Measurements from ENCODE around the gene HOXA1. TPM values are rescaled to one million over a fixed set of nuclear protein-coding genes. Genes with fewer than 3 reads are reported as not detected.
A peak's percentile ranks its signal among the peaks of the same experiment; 100 is the strongest.

Gene HOXA1
- total RNA-seq, 4 donors from 2014 or later = 0.16 to 0.36 TPM; not detected in 2

DNA sequence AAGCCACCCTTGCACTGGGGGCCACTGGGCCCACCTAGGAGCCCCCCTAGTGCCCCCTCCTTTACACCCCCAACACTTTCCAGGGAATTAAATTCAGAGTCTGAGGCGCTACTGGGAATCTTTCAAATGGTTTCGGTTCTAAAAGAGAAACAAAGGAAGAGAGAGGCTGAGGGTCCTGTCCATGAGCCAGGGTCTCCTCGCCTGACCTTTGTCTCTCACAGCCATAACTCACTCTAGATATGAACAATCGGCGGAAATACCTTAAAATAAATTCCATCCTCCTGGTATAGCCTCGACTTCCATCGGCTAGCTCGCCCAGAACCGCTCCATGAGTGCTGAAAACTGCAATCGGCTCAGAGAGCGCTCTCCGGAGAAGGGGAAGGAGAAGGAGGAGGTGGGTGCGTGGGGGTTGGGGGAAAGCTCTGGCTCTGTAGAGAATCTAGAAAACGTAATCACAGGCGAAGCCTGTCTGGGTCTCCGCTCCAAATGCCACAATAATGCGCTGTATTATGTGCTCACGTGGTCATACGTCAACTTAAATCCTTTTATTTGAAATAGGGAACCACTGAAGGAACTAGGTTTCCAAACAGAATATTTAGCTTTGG lies 22.2 kb upstream of the HOXA1 start:
- Histone ChIP-seq H3K36me3 (no peaks in the 10 kb centered on the region), H3K4me3 (peak overlapping the region; percentile 12 to 39 (median 24)), H3K9me3 (no peaks in the 10 kb centered on the region), H3K27ac (peak overlapping the region; percentile 46 to 85 (median 67)), H3K27me3 (no peaks in the 10 kb centered on the region), H3K4me1 (peaks cover 7 to 23% of the 10 kb centered on the region in 2 donors)
- ATAC-seq (peak in 1 of 2 donors; percentile 36), DNase-seq (no peak)
- in situ Hi-C loops (cut with MboI; ENCODE audit: low sequenced_read_pairs in 4 of 4) (no loop called here), intact Hi-C loops (cut with DNase I; ENCODE audit: low total_unique reads) (no loop called here)
- TF ChIP-seq, protein P1, sequence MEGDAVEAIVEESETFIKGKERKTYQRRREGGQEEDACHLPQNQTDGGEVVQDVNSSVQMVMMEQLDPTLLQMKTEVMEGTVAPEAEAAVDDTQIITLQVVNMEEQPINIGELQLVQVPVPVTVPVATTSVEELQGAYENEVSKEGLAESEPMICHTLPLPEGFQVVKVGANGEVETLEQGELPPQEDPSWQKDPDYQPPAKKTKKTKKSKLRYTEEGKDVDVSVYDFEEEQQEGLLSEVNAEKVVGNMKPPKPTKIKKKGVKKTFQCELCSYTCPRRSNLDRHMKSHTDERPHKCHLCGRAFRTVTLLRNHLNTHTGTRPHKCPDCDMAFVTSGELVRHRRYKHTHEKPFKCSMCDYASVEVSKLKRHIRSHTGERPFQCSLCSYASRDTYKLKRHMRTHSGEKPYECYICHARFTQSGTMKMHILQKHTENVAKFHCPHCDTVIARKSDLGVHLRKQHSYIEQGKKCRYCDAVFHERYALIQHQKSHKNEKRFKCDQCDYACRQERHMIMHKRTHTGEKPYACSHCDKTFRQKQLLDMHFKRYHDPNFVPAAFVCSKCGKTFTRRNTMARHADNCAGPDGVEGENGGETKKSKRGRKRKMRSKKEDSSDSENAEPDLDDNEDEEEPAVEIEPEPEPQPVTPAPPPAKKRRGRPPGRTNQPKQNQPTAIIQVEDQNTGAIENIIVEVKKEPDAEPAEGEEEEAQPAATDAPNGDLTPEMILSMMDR (IDR thresholded peaks at IDR 0.05 in 4 of 5, conservative IDR thresholded peaks at IDR 0.05 in 1 of 5) = no peak

DNA sequence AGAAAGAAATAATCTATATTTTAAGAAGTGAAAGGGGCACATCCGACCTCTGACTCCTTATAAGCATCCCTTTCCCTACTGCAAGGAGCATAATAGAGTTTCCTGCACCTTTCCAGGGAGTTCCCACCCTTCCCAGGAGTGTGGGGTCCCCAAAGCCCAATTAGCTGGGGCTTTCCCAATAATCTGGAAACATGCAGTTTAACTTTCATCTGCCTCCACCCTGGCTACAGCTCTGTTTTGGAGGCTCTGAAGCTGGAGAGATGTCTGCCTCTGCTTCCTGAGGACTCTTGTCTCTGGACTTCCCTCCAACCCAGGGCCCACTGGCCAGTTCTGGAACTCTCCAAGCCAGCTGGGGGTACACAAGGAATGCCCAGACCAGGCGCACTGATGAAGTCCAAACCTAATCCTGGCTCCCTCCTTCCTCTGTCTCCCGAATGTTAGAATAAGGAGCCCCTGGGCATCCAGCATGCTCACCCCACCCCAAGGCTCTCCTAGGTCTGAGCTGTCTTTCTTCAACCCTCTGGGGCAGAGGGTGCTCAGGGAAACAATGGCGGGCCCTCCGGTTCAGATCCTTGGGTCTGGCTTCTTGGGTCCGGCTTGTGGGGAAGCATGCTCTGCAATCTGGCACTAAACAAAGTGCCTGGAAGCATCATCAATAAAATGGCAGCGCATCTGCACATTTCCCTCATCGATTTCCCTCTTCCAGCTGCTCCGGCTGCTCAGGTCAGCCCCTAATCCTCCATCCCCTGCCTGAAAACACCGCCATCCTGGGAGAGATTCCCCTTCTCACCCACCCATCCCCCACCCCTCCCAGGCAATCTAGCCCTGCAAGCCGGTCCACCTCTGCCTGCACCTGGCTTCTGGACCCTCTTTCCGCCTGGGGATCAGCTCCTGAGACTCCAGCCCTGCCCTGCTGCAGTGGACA lies 21.4 kb upstream of the HOXA1 start:
- Histone ChIP-seq H3K9me3 (no peaks in the 10 kb centered on the region), H3K4me3 (peak overlapping the region; percentile 12 to 39 (median 24)), H3K4me1 (peaks cover 10 to 31% of the 10 kb centered on the region in 2 donors), H3K27me3 (no peaks in the 10 kb centered on the region), H3K36me3 (no peaks in the 10 kb centered on the region), H3K27ac (peak overlapping the region; percentile 46 to 85 (median 67))
- intact Hi-C loops (cut with DNase I; ENCODE audit: low total_unique reads) (no loop called here), in situ Hi-C loops (cut with MboI; ENCODE audit: low sequenced_read_pairs in 4 of 4) (no loop called here)
- ATAC-seq (no peak), DNase-seq (no peak)
- no peak for TF ChIP-seq POLR2A (IDR thresholded peaks at IDR 0.05)
- TF ChIP-seq, protein P1 (IDR thresholded peaks at IDR 0.05 in 4 of 5, conservative IDR thresholded peaks at IDR 0.05 in 1 of 5) = no peak

DNA sequence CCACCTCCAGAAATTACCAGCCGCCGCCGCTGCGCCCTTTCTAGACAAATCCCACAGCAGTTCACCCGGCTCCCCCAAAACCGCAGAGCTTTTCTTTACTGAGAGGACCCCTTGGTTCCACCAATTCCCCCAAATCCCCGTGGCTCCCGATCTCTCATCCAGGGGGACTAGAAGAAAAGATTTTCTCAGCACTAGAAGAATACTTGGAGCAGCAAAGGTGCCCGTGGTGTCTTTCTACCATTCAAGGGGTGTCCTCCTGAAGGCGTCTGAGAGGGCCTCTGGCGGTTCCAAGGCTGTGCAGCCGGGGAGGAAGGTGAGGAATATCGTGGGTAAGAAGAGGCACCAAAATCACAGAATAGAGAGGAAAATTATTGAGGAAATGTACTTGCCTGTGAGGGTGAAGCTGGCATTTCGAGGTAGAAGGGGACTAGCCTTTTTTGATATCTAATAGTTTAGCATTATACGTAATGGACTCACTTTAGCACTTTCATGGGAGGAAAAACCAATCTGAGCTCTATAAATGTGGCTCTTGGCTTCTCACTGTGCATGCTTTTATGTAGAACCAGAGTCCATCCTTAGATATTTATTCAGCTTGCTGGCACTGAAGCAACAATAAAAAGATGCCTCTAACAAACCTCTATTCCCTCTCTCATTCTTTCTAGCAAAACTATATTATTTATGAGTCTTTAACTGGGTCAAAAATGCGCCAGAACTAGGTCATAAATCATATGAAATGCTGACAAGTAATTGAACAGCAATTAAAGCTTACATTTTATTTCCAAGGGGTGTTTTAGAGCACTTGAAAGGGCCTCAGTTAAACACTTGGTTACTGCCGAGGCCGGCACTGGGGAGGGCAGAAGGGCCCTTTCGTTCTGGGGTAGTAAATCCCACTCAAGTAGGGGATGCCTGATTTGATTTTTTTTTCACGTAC lies 20.5 kb upstream of the HOXA1 start:
- peak overlapping the region; percentile 55 to 87 (median 82) for H3K27ac ChIP-seq
- ATAC-seq (no peak), DNase-seq (no peak)
- intact Hi-C loops (cut with DNase I; ENCODE audit: low total_unique reads) = no loop called here
- H3K9me3 ChIP-seq = no peaks in the 10 kb centered on the region
- TF ChIP-seq, protein P1 (IDR thresholded peaks at IDR 0.05 in 4 of 5, conservative IDR thresholded peaks at IDR 0.05 in 1 of 5) = no peak
- no peak for TF ChIP-seq POLR2A (IDR thresholded peaks at IDR 0.05)
- H3K4me3 ChIP-seq = peak overlapping the region in 3 of 4 donors; percentile 22 to 43 (median 36)
- in situ Hi-C loops (cut with MboI; ENCODE audit: low sequenced_read_pairs in 4 of 4) = no loop called here
- no peaks in the 10 kb centered on the region for H3K36me3 ChIP-seq
- H3K4me1 ChIP-seq = peaks cover 19 to 38% of the 10 kb centered on the region in 2 donors
- H3K27me3 ChIP-seq = no peaks in the 10 kb centered on the region

DNA sequence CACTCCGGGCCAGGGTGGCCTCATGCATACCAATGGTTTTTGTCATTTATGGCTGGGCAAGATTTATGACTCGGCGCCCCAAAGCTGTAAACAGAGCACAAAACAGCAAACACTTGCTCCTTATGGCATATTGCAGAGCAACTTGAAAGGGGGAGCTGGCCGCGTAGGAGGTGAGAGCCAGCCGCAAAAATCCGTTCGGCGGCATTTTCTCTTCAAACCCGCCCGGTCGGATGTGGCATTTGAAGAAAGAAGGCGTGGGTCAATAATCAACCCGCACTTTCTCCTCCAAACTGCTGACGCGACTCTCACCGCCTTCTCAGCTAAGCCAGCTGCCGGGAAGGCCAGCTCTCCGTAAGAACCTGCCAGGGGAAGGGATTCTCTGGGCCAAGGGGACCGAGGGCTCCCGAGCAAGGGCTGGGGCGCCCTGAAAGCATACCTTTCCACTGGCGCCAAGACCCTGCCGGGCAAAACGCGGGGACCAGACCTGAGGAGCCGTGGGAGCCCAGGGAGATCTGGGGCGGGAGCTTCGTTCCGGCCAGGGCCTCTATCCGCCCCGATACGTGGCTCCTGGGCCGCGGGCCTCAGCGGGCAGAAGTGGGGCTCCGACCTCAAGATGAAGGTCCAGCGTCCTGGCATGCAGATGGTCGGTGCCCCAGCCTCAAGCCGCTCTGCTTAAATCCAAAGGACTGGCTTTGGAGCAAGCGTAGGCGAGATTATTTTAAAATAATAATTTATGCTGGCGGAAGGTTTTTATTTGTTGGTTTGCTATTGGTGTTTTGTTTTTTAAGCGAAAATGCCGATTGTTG lies 19.6 kb upstream of the HOXA1 start:
- H3K9me3 ChIP-seq = no peaks in the 10 kb centered on the region
- peak overlapping the region; percentile 55 to 87 (median 82) for H3K27ac ChIP-seq
- DNase-seq (no peak), ATAC-seq (no peak)
- H3K4me3 ChIP-seq = peak overlapping the region; percentile 7 to 43 (median 29)
- intact Hi-C loops (cut with DNase I; ENCODE audit: low total_unique reads) = no loop called here
- H3K4me1 ChIP-seq = peaks cover 21 to 38% of the 10 kb centered on the region in 2 donors
- in situ Hi-C loops (cut with MboI; ENCODE audit: low sequenced_read_pairs in 4 of 4) = no loop called here
- H3K36me3 ChIP-seq = no peaks in the 10 kb centered on the region
- no peaks in the 10 kb centered on the region for H3K27me3 ChIP-seq
- TF ChIP-seq POLR2A (IDR thresholded peaks at IDR 0.05) = no peak
- TF ChIP-seq, protein P1 (IDR thresholded peaks at IDR 0.05 in 4 of 5, conservative IDR thresholded peaks at IDR 0.05 in 1 of 5) = no peak

Data from gastrocnemius medialis (tissue), 4 donors.